Fibroblast of mammary gland (primary cell): ENCODE results near the gene ZNF160.

Experiments
- DNase-seq: peaks from one replicate; pipeline ENCODE4 v3.0.0-alpha.2; 2010; ENCODE audit warnings: low read depth
- H3K4me3 ChIP-seq: 2 replicates; pipeline ENCODE4 v1.5.1; 2011; ENCODE audit warnings: low read depth, mild to moderate bottlenecking, low read length, moderate library complexity; ENCODE audit not compliant: control insufficient read depth
- TF ChIP-seq, protein P1 (sequence below): conservative IDR thresholded peaks from 2 replicates; pipeline ENCODE4 v1.5.1; 2011; ENCODE audit warnings: low read depth, low read length, inconsistent platforms; ENCODE audit not compliant: control insufficient read depth, insufficient read depth

The ZNF160 gene

DNA sequence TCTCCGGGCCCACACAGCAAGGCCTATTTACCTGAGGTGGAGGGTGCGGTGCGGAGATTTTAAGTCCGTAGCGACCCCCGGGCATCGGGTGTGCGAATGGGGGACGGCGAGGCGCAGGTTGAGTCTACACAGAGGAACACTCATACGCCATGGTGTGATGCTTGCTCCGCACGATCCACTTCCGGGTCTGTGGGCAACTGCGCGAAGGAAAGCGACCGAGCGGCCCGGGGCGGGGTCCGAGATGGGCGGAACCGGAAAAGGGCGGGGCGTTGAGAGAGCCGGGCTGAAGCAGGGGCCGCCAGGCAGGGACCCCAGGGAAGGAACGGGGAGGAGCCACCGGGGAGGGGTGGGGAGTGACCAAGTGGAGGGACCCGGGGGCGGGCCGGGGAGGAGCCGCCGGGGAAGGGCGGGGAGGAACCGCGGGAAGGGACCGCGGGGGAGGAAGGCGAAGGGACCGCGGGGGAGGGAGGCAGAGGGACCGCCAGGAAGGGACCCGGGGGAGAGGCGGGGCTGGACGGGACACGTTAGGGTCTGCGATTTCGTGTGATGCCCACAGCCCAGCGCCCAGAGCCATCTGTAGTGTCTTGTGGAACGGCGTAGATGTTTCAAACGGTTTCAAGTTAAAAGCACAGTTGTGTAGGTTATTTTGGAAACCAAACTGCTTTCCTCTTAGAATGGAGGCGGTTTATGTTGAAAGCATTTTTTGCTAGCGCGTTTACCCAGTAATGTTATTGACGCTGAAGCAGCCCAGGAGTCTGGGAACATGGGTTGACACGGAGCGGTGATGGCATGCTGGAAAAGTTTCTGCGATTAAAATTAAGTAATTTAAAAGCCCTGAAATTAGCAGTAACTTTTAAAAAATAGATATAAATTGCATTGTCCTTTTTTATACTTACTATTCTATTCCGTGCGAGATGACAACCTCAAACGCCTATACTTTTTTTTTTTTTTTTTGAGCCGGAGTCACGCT, at the start of gene ZNF160:
TSS of gene ZNF160 (minus strand) at position 189 of the 970 bp plus-strand sequence. CDS start 17,146 bp downstream, outside the sequence.
- H3K4me3 ChIP-seq, result peak within 1 kb of the TSS; percentile 93
- TF ChIP-seq, protein P1, sequence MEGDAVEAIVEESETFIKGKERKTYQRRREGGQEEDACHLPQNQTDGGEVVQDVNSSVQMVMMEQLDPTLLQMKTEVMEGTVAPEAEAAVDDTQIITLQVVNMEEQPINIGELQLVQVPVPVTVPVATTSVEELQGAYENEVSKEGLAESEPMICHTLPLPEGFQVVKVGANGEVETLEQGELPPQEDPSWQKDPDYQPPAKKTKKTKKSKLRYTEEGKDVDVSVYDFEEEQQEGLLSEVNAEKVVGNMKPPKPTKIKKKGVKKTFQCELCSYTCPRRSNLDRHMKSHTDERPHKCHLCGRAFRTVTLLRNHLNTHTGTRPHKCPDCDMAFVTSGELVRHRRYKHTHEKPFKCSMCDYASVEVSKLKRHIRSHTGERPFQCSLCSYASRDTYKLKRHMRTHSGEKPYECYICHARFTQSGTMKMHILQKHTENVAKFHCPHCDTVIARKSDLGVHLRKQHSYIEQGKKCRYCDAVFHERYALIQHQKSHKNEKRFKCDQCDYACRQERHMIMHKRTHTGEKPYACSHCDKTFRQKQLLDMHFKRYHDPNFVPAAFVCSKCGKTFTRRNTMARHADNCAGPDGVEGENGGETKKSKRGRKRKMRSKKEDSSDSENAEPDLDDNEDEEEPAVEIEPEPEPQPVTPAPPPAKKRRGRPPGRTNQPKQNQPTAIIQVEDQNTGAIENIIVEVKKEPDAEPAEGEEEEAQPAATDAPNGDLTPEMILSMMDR, result no peak
- DNase-seq, result peak; percentile 92

DNA sequence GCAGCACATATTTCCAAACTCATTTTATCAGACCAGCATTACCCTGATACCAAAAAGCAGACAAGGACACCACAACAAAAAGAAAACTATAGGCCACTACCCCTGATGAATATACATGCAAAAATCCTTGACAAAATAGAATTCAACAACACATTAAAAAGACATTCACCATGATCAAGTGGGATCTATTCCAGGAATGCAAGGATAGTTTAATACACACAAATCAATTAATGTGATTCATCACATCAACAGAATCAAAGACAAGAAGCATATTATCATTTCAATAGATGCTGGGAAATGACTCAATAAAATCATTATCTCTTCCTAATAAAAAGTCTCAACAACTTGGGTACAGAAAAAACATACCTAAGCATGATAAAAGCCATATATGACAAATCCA, 44.4 kb upstream of the ZNF160 start:
- TF ChIP-seq, protein P1, result no peak
- H3K4me3 ChIP-seq, result no peak overlapping the region
- DNase-seq, result no peak

- no peak overlapping the region for H3K4me3 ChIP-seq
- DNase-seq, result no peak
- TF ChIP-seq, protein P1, result no peak
Measured at GRCh38 chr19:53140351-53140750, 37.1 kb upstream of the ZNF160 start.

DNA sequence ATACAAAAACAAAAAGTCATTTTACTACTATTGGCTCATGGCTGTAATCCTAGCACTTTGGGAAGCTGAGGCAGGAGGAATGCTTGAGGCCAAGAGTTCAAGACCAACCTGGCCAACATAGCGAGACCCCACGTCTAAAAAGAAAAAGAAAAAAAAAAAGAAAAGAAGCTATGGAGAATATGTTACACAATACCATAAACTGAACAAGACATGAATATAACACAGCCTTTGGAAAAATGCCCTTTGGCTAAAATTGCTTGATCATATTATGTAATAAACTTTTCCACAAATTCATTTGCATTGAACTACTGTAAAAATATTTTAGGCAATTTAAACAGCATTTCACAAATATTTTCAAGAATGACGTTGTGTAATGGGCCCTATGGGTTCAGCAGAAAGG, 33.2 kb upstream of the ZNF160 start:
- DNase-seq, result no peak

DNA sequence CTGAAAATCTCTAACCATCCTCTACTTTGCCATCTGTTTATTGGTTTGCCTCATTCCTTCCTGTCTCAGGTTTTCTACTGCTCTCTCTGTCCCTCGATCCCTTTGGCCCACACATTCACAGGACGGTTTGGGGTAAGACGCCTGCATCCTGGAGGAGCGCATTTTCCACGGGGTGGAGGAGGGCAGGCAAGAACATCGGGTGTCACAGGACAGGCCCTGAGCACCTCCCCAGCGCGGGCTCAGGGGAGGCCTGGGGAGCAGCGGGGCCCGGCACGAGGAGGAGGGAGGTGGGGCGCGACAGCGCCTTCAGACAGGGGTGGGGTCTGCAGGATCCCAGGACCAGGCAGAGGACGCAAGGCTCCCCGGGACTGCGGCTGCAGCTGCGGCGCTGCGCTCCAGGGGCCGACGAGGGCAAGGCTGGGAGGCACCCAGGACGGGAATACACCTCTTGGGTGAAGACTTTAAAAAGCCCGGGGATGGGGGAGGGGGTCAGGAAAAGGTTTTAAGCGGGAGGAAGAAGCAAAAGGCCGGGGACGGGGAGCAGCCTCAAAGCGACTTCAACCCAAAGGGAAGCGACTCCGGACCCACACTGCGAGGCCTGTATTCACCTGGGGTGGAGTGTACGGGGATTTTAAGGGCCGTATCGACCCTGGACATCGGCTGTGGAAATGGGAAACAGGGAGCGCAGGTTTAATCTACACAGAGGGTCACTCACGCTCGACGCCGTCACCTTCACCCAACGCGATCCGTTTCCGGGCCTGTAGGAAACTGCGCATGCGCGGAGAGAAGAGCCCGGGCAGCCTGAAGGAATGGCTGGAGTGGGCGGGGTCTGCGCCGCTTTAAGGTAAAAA, 29.1 kb upstream of the ZNF160 start, which contains the start of gene ZNF415:
TSS of gene ZNF415 (minus strand) at position 770 of the 851 bp plus-strand sequence. CDS start 10,234 bp downstream, outside the sequence.
- TF ChIP-seq, protein P1, result no peak
- H3K4me3 ChIP-seq, result peak within 1 kb of the TSS; percentile 54
- DNase-seq, result peak; percentile 60

More for the DNA sequence above, 33.2 kb upstream of the ZNF160 start:
- no peak overlapping the region for H3K4me3 ChIP-seq
- TF ChIP-seq, protein P1, result no peak

GRCh38 chr19:53131727-53132126, 28.5 kb upstream of the ZNF160 start:
- DNase-seq, result no peak
- H3K4me3 ChIP-seq, result peak overlapping the region; percentile 54
- TF ChIP-seq, protein P1, result no peak
